Measurements from ENCODE around the gene TNIK. TPM values are rescaled to one million over a fixed set of nuclear protein-coding genes. Genes with fewer than 3 reads are reported as not detected.
A peak's percentile ranks its signal among the peaks of the same experiment; 100 is the strongest.

Gene TNIK
- total and polyA plus RNA-seq, 2 experiments from 2014 or later = 14.6 to 34.3 TPM

- no peak overlapping the region for H3K27ac Mint-ChIP-seq
- no peaks in the 10 kb centered on the region for H3K36me3 Mint-ChIP-seq (ENCODE audit: low read depth)
- Histone ChIP-seq H2AFZ (peak overlapping the region; percentile 63; the same call in 1 of the 2 replicates), H3K27me3 (ENCODE audit: insufficient read depth) (no peaks in the 10 kb centered on the region), H3K27ac (ENCODE audit: low read depth) (no peak overlapping the region), H4K20me1 (replicated peaks; ENCODE audit: insufficient read depth) (no peaks in the 10 kb centered on the region), H3K36me3 (ENCODE audit: insufficient read depth) (no peaks in the 10 kb centered on the region), H3F3A (replicated peaks; ENCODE audit: low read depth) (no peaks in the 10 kb centered on the region), H3K4me3 (no peak overlapping the region), H3K9me2 (ENCODE audit: insufficient read depth) (peaks cover 15% of the 10 kb centered on the region), H3K4me1 (ENCODE audit: insufficient read depth) (no peaks in the 10 kb centered on the region), H3K79me2 (replicated peaks; ENCODE audit: insufficient read depth) (no peaks in the 10 kb centered on the region), H3K4me2 (no peak overlapping the region)
- no peak overlapping the region for H3K4me3 Mint-ChIP-seq
- TF ChIP-seq ZNF114 (CRISPR knock-in tag; IDR thresholded peaks at IDR 0.05) (no peak), POLR2AphosphoS5 (IDR thresholded peaks at IDR 0.05; ENCODE audit: low read depth) (no peak), CTCF (conservative IDR thresholded peaks at IDR 0.05; ENCODE audit: low read depth in 2 of 2) (no peak), EZH2phosphoT487 (IDR thresholded peaks at IDR 0.05; ENCODE audit: unreplicated experiment) (no peak), NANOG (IDR thresholded peaks at IDR 0.05; ENCODE audit: borderline replicate concordance) (no peak), EZH2 (IDR thresholded peaks at IDR 0.05; ENCODE audit: low read depth, unreplicated experiment) (no peak), STAT1 (IDR thresholded peaks at IDR 0.05; ENCODE audit: unreplicated experiment) (no peak), REST (IDR thresholded peaks at IDR 0.05; ENCODE audit: unreplicated experiment) (no peak), ZNF462 (CRISPR knock-in tag; IDR thresholded peaks at IDR 0.05) (no peak), CREB1 (CRISPR knock-in tag; IDR thresholded peaks at IDR 0.05; ENCODE audit: low read depth) (no peak), JUNB (IDR thresholded peaks at IDR 0.05; ENCODE audit: unreplicated experiment) (no peak), ZNF331 (CRISPR knock-in tag; IDR thresholded peaks at IDR 0.05; ENCODE audit: low read depth) (no peak), ETS1 (IDR thresholded peaks at IDR 0.05) (no peak)
- no peaks in the 10 kb centered on the region for H3K4me1 Mint-ChIP-seq
- DNase-seq (ENCODE audit: low spot score) (no peak), ATAC-seq (no peak)
- H3K9me3 Mint-ChIP-seq = no peaks in the 10 kb centered on the region
- H3K27me3 Mint-ChIP-seq (ENCODE audit: insufficient read depth, low read depth, poor library complexity) = no peaks in the 10 kb centered on the region
Observed at GRCh38 chr3:171488479-171488878, 28.3 kb upstream of the TNIK start.
